RWPE2 (cell line): ENCODE results near the gene OASL.

Source experiments
- ATAC-seq: fragments of 200-7000 bp; cut with Tn5 transposase; 3 replicates; pipeline ENCODE4 v1.9.1; 2021; ENCODE audit warnings: low read depth
- DNase-seq: peaks from one replicate; pipeline ENCODE4 v3.0.0-alpha.2; 2020; ENCODE audit warnings: low spot score
- H3K27ac ChIP-seq: fragments of 450-650 bp; 2 replicates; pipeline ENCODE4 v1.5.1; 2017; ENCODE audit warnings: mild to moderate bottlenecking; ENCODE audit not compliant: poor library complexity, severe bottlenecking
- H3K27me3 ChIP-seq: fragments of 250-450 bp; sonication (Bioruptor Pico); 2 replicates; pipeline ENCODE4 v1.5.1; 2021; ENCODE audit warnings: mild to moderate bottlenecking, moderate library complexity; ENCODE audit not compliant: insufficient read depth, poor library complexity, severe bottlenecking
- H3K36me3 ChIP-seq: fragments of 250-450 bp; sonication (Bioruptor Pico); 2 replicates; pipeline ENCODE4 v1.5.1; 2020; ENCODE audit warnings: low read depth, mild to moderate bottlenecking, moderate library complexity
- H3K4me1 ChIP-seq: fragments of 250-450 bp; sonication (Bioruptor Pico); 2 replicates; pipeline ENCODE4 v1.5.1; 2021; ENCODE audit warnings: mild to moderate bottlenecking, moderate library complexity; ENCODE audit not compliant: insufficient read depth, poor library complexity, severe bottlenecking
- H3K4me3 ChIP-seq: fragments of 250-450 bp; sonication (Bioruptor Pico); 2 replicates; pipeline ENCODE4 v1.5.1; 2021; ENCODE audit warnings: mild to moderate bottlenecking, moderate library complexity; ENCODE audit not compliant: severe bottlenecking
- H3K9me3 ChIP-seq: fragments of 250-450 bp; sonication (Bioruptor Pico); 2 replicates; pipeline ENCODE4 v1.5.1; 2021; ENCODE audit warnings: mild to moderate bottlenecking, moderate library complexity; ENCODE audit not compliant: severe bottlenecking
- TF ChIP-seq, protein P1 (sequence below): fragments of 450-650 bp; IDR thresholded peaks from one replicate; pipeline ENCODE4 v1.5.1; 2017; ENCODE audit warnings: mild to moderate bottlenecking, moderate library complexity; ENCODE audit not compliant: poor library complexity, severe bottlenecking

Gene OASL

DNA sequence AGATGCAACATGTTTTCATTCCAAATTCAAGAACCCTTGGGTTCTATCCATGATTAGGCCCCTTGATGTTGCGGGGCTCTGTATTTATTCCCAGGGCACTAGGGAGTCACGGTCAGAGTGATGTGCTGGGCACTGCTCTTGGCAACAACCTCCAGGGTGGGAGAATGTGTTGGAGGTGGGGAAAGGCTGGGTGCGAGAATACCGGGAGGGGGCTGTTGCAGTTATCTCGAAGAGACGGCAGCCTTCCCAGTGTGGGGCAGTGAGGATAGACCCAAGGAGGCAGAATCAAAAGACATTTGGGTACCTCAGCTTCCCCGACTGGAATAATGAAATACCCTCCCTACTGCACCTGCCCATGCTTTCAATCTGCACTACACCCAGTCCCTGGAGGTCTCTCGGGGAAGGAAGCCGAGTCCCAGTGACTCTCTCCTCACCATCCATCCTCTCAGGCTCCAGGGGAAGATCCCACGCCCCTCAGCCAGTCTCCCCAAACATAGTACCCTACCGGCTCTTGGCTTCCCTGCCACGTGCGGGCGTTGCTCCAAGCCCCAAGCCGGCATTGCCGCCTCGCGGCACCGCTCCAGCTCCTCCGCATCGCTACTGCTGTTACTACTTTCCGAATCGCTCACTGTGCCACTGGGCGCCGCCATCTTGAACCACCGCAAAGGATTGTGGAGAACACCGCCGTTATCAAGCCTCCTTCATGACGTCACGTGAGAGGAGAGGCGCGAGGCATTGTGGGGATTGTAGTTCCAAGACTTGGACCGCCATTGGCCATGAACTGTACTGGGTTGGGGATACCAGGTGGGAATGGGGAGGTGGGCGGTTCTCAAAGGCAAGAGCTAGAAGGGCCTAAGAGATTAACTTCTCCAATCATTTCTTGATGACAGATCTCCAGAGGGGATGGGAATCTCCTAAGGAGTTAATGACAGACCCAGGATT, 22.9 kb downstream of the OASL start, which contains the start of gene C12orf43:
Gene C12orf43 (minus strand): TSS at position 663 of the 942 bp plus-strand sequence. CDS start 13 bp downstream, at position 650.
- DNase-seq (peak; percentile 84), ATAC-seq (peak; percentile 97)
- H3K9me3 ChIP-seq, result no peaks in the 10 kb centered on the region
- peaks cover 3% of the 10 kb centered on the region for H3K4me1 ChIP-seq
- H3K27me3 ChIP-seq, result no peaks in the 10 kb centered on the region
- H3K27ac ChIP-seq, result no peak within 1 kb of the TSS
- H3K36me3 ChIP-seq, result peaks cover 17% of the 10 kb centered on the region
- TF ChIP-seq, protein P1, sequence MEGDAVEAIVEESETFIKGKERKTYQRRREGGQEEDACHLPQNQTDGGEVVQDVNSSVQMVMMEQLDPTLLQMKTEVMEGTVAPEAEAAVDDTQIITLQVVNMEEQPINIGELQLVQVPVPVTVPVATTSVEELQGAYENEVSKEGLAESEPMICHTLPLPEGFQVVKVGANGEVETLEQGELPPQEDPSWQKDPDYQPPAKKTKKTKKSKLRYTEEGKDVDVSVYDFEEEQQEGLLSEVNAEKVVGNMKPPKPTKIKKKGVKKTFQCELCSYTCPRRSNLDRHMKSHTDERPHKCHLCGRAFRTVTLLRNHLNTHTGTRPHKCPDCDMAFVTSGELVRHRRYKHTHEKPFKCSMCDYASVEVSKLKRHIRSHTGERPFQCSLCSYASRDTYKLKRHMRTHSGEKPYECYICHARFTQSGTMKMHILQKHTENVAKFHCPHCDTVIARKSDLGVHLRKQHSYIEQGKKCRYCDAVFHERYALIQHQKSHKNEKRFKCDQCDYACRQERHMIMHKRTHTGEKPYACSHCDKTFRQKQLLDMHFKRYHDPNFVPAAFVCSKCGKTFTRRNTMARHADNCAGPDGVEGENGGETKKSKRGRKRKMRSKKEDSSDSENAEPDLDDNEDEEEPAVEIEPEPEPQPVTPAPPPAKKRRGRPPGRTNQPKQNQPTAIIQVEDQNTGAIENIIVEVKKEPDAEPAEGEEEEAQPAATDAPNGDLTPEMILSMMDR, result no peak
- H3K4me3 ChIP-seq, result peak within 1 kb of the TSS; percentile 56

DNA sequence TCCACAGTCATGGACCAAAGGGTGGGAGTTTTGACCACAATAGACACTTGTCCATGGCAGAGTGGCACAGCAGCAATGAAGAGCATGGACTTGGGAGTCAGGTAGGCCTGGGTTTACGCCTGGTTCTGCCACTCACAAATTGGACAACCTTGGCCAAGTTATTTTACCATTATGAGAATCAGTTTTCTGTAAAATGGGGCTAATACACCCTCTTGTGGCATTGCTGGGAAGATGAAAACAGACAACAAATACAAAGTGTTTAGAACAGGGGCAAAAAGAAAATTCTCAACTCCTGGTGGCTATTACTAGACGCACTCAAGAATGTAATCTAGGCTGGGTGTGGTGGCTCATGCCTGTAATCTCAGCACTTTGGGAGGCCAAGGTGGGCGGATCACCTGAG, 25.3 kb downstream of the OASL start:
- peaks cover 3% of the 10 kb centered on the region for H3K4me1 ChIP-seq
- ATAC-seq, result no peak

DNA sequence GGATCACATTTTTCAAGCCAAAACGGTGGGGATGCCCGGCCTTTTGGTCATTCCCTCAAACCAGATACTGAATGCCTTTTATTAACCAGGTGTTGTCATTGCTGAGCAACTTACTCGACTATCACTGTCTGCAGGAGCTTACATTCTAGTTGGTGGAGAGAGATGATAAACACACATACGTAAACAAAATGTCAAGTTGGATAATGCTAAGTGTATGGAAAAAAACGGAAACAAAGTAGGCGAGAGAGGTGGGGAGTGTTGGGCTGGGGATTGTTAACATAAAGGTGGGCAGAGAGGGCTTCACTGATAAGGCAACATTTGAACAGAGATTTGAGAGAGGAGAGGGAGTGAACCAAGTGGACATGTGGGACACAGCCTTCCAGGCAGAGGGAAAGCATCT, 27.2 kb downstream of the OASL start:
- TF ChIP-seq, protein P1, result no peak
- ATAC-seq (no peak), DNase-seq (no peak)
- H3K4me1 ChIP-seq, result peaks cover 3% of the 10 kb centered on the region
- H3K9me3 ChIP-seq, result no peaks in the 10 kb centered on the region
- no peak overlapping the region for H3K4me3 ChIP-seq
- H3K27ac ChIP-seq, result no peak overlapping the region
- peaks cover 44% of the 10 kb centered on the region for H3K36me3 ChIP-seq
- H3K27me3 ChIP-seq, result no peaks in the 10 kb centered on the region

More for the DNA sequence above, 25.3 kb downstream of the OASL start:
- H3K36me3 ChIP-seq, result peaks cover 41% of the 10 kb centered on the region
- H3K27me3 ChIP-seq, result no peaks in the 10 kb centered on the region
- H3K9me3 ChIP-seq, result no peaks in the 10 kb centered on the region
- DNase-seq, result no peak
- no peak overlapping the region for H3K27ac ChIP-seq
- no peak overlapping the region for H3K4me3 ChIP-seq
- TF ChIP-seq, protein P1, result no peak

DNA sequence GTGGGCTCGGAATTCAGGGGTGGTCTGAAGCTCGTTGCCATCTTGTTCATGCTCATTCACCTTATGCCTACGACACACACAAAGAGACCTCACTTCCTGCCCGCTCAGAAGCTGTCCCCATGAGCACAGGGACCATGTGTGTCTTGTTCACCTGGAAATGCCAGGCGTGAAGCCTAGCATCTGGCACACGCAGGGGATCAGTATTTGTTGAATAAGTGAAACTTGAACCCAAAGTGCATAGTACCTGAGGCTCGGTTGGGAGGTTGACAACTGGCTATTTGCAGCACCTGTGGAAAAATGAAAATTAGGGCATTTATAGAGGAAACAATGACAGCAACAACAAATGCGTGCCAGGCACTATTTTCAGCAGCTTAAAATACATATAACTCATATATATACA, 28.2 kb downstream of the OASL start:
- Histone ChIP-seq H3K27ac (no peak overlapping the region), H3K27me3 (no peaks in the 10 kb centered on the region), H3K9me3 (no peaks in the 10 kb centered on the region), H3K4me1 (peaks cover 3% of the 10 kb centered on the region), H3K4me3 (no peak overlapping the region), H3K36me3 (peaks cover 50% of the 10 kb centered on the region)
- ATAC-seq, result no peak
- TF ChIP-seq, protein P1, result no peak
- no peak for DNase-seq

DNA sequence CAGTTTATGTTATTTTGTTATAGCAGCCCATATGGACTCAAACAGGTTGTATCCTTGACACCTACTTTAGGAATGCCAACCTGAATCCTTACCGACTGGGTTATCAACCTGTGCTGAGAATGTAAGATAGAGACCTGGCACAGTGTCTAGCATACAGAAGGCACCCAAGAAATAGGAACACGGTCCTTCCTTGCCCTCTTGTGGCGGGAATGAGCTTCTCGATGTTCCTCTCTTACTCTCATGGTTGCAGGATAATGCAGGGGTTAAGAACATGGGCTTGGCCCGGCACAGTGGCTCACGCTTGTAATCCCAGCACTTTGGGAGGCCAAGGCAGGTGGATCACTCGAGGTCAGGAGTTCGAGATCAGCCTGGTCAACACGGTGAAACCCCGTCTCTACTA, 29.3 kb downstream of the OASL start:
- DNase-seq (no peak), ATAC-seq (peak; percentile 81)
- TF ChIP-seq, protein P1, result peak; percentile 62
- H3K27ac ChIP-seq, result no peak overlapping the region
- H3K9me3 ChIP-seq, result no peaks in the 10 kb centered on the region
- no peaks in the 10 kb centered on the region for H3K4me1 ChIP-seq
- peaks cover 58% of the 10 kb centered on the region for H3K36me3 ChIP-seq
- no peak overlapping the region for H3K4me3 ChIP-seq
- H3K27me3 ChIP-seq, result no peaks in the 10 kb centered on the region
